Neural cell (in vitro differentiated cells): ENCODE measurements around the gene RFTN1.

ENCODE experiments used
- CTCF ChIP-seq: fragments of 450-650 bp; IDR thresholded peaks from 2 replicates; pipeline ENCODE4 v1.5.1; 2014; ENCODE audit warnings: antibody characterized with exemption, mild to moderate bottlenecking, moderate library complexity; ENCODE audit not compliant: poor library complexity, severe bottlenecking
- EZH2 ChIP-seq: fragments of 200-600, 300-800 bp; shearing (Covaris generic), sonication (generic); IDR thresholded peaks from 2 replicates; pipeline ENCODE4 v1.6.1; 2014; ENCODE audit warnings: antibody characterized with exemption, low read length, borderline replicate concordance, mild to moderate bottlenecking; ENCODE audit not compliant: insufficient read depth, poor library complexity, severe bottlenecking

GRCh38 chr3:16328124-16328523, 185.4 kb downstream of the RFTN1 start:
- TF ChIP-seq EZH2 (no peak), CTCF (no peak)
